Endodermal cell (in vitro differentiated cells): ENCODE data around the gene CHL1. TPM values are rescaled to one million over a fixed set of nuclear protein-coding genes. Genes with fewer than 3 reads are reported as not detected.

Experiments
- DNase-seq: peaks from one replicate; pipeline ENCODE4 v3.0.0-alpha.2; 2017
- H3K27ac ChIP-seq: 2 replicates; pipeline ENCODE4 v1.5.1; 2013; ENCODE audit warnings: mild to moderate bottlenecking, low read depth, low read length, moderate library complexity
- H3K27me3 ChIP-seq: 2 replicates; pipeline ENCODE4 v1.6.1; 2013; ENCODE audit warnings: mild to moderate bottlenecking, low read length, moderate library complexity; ENCODE audit not compliant: insufficient read depth, control insufficient read depth, poor library complexity, severe bottlenecking
- H3K36me3 ChIP-seq: 2 replicates; pipeline ENCODE4 v1.7.0; 2013; ENCODE audit warnings: mild to moderate bottlenecking, low read length, moderate library complexity; ENCODE audit not compliant: control insufficient read depth, insufficient read depth
- H3K4me1 ChIP-seq: one replicate; pipeline ENCODE4 v1.7.0; 2013; ENCODE audit warnings: low read length; ENCODE audit not compliant: control insufficient read depth, insufficient read depth
- H3K4me3 ChIP-seq: 2 replicates; pipeline ENCODE4 v1.5.1; 2013; ENCODE audit warnings: mild to moderate bottlenecking, low read length, moderate library complexity
- H3K9ac ChIP-seq: 2 replicates; pipeline ENCODE4 v1.6.1; 2013; ENCODE audit warnings: mild to moderate bottlenecking, low read length, moderate library complexity; ENCODE audit not compliant: poor library complexity, severe bottlenecking; ENCODE audit errors: extremely low read depth
- H3K9me3 ChIP-seq: 2 replicates; pipeline ENCODE4 v1.6.1; 2013; ENCODE audit warnings: mild to moderate bottlenecking, low read length, moderate library complexity; ENCODE audit not compliant: control insufficient read depth
- H3K27ac Mint-ChIP-seq: 2 replicates; pipeline ENCODE4 v1.8.0; 2020; ENCODE audit warnings: mixed read lengths
- H3K27me3 Mint-ChIP-seq: 2 replicates; pipeline ENCODE4 v1.8.0; 2021; ENCODE audit warnings: mild to moderate bottlenecking, mixed read lengths; ENCODE audit not compliant: insufficient read depth
- H3K36me3 Mint-ChIP-seq: 2 replicates; pipeline ENCODE4 v1.8.0; 2020; ENCODE audit warnings: low read depth, mixed read lengths
- H3K4me1 Mint-ChIP-seq: 2 replicates; pipeline ENCODE4 v1.8.0; 2020; ENCODE audit warnings: mixed read lengths
- H3K4me3 Mint-ChIP-seq: 2 replicates; pipeline ENCODE4 v1.8.0; 2020; ENCODE audit warnings: mild to moderate bottlenecking, moderate library complexity, mixed read lengths
- H3K9me3 Mint-ChIP-seq: 2 replicates; pipeline ENCODE4 v1.8.0; 2020; ENCODE audit warnings: mild to moderate bottlenecking, mixed read lengths
- CTCF ChIP-seq: fragments of 200-600 bp; sonication (generic); conservative IDR thresholded peaks from 2 replicates; pipeline ENCODE4 v1.5.0; 2021; ENCODE audit warnings: antibody characterized with exemption, mild to moderate bottlenecking
- WGBS, 2 experiments: methylation state at CpG; one replicate each; pipeline versions ENCODE4 v1.1.5 to v1.1.7; 2013; ENCODE audit warnings: missing lambda C conversion rate in 2 of 2, mixed read lengths in 1 of 2; ENCODE audit not compliant: insufficient coverage in 1 of 2, insufficient read length in 1 of 2; 5-methylcytosine and 5-hydroxymethylcytosine counted together
- total RNA-seq, 2 donors: library from RNA; stranded (reverse); fragmentation: NEBNext Ultra II Directional in 1 of 2; extraction: Animal tissue kit (Norgen Biotek cat#: 25700) in 1 of 2; gene quantifications; 2 replicates in 1 of 2; 3 replicates in 1 of 2; pipeline ENCODE4 v1.2.1, GENCODE V29; 2021

CHL1 gene
- total RNA-seq, 2 donors from 2014 or later = 2.2 to 2.8 TPM

GRCh38 chr3:270688-271087 is 74.1 kb downstream of the CHL1 start:
- Mint-ChIP-seq H3K27me3 (peaks cover 56% of the 10 kb centered on the region), H3K4me3 (no peak overlapping the region), H3K36me3 (no peaks in the 10 kb centered on the region), H3K9me3 (no peaks in the 10 kb centered on the region), H3K4me1 (peaks cover 7% of the 10 kb centered on the region), H3K27ac (no peak overlapping the region)
- H3K27me3 ChIP-seq = no peaks in the 10 kb centered on the region
- TF ChIP-seq CTCF = no peak
- no peaks in the 10 kb centered on the region for H3K36me3 ChIP-seq
- H3K9me3 ChIP-seq = peaks cover 81% of the 10 kb centered on the region
- no peak overlapping the region for H3K27ac ChIP-seq
- no peak overlapping the region for H3K9ac ChIP-seq
- H3K4me3 ChIP-seq = no peak overlapping the region
- no peak for DNase-seq
- WGBS, 2 experiments = 63 to 73% methylated on average over 2 of the region's 2 CpGs
- H3K4me1 ChIP-seq = no peaks in the 10 kb centered on the region

- no peak overlapping the region for H3K9ac ChIP-seq
- H3K4me1 ChIP-seq = no peaks in the 10 kb centered on the region
- H3K27ac ChIP-seq = no peak overlapping the region
- H3K27me3 ChIP-seq = no peaks in the 10 kb centered on the region
- H3K9me3 Mint-ChIP-seq = no peaks in the 10 kb centered on the region
- H3K9me3 ChIP-seq = peaks cover 77% of the 10 kb centered on the region
- no peak overlapping the region for H3K27ac Mint-ChIP-seq
- no peaks in the 10 kb centered on the region for H3K36me3 ChIP-seq
- 39 to 40% methylated on average over 1 to 2 of the region's 2 CpGs for WGBS, 2 experiments
- peaks cover 62% of the 10 kb centered on the region for H3K27me3 Mint-ChIP-seq
- no peak overlapping the region for H3K4me3 Mint-ChIP-seq
- peaks cover 7% of the 10 kb centered on the region for H3K4me1 Mint-ChIP-seq
- no peaks in the 10 kb centered on the region for H3K36me3 Mint-ChIP-seq
- H3K4me3 ChIP-seq = no peak overlapping the region
- no peak for TF ChIP-seq CTCF
- DNase-seq = no peak
Observed at GRCh38 chr3:274927-275326, 78.4 kb downstream of the CHL1 start.

DNA sequence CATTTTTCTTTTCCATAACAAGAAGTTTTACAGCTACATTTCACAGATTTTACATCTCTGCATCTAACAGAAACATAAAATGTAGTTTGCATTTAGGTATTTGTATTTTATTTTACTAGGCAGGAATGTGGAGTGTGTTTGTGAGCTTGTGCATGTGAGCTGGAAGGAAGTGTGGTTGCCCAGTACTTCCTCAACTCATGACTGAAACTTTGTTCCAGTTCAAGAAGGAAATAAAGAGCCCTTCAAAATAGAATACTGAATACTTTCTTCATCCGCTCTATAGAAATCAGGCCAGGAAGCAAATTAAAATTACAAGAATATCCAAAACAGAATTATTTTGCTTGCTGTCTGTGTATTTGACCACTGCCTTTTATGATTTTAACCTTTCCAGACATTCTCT is 81.3 kb downstream of the CHL1 start:
- Histone ChIP-seq H3K4me3 (no peak overlapping the region), H3K27me3 (no peaks in the 10 kb centered on the region), H3K9me3 (peaks cover 80% of the 10 kb centered on the region), H3K36me3 (no peaks in the 10 kb centered on the region), H3K4me1 (no peaks in the 10 kb centered on the region), H3K27ac (no peak overlapping the region), H3K9ac (no peak overlapping the region)
- no peak for DNase-seq
- H3K36me3 Mint-ChIP-seq = no peaks in the 10 kb centered on the region
- H3K4me1 Mint-ChIP-seq = peaks cover 5% of the 10 kb centered on the region
- H3K27ac Mint-ChIP-seq = no peak overlapping the region
- no peak for TF ChIP-seq CTCF
- H3K9me3 Mint-ChIP-seq = no peaks in the 10 kb centered on the region
- 78 to 96% methylated on average over 1 of the region's 1 CpG for WGBS, 2 experiments
- no peak overlapping the region for H3K4me3 Mint-ChIP-seq
- peaks cover 42% of the 10 kb centered on the region for H3K27me3 Mint-ChIP-seq
